A549 (cell line): ENCODE data around the gene PELI3. TPM values are rescaled to one million over a fixed set of nuclear protein-coding genes. Genes with fewer than 3 reads are reported as not detected.

Experiments
- ATAC-seq, 2 experiments: fragments of 200-7000 bp in 1 of 2; fragments of >200 bp in 1 of 2; cut with Nextera tagmentation in 1 of 2; cut with Tn5 transposase in 1 of 2; 3 replicates each; pipeline versions ENCODE4 v1.8.0 to v1.9.1; 2018 to 2020; ENCODE audit warnings: mild to moderate bottlenecking in 1 of 2, moderate library complexity in 1 of 2
- CTCF ChIA-PET: fragments of 300-600 bp; sonication (Branson Sonifier 250); formaldehyde crosslinking; extraction: SDS; loops from one replicate; lab custom pipeline; 2021; ENCODE audit warnings: antibody characterized with exemption, inconsistent platforms; lab: Yijun Ruan, JAX
- POLR2A ChIA-PET: fragments of 350-600 bp; formaldehyde crosslinking; extraction: SDS; loops from one replicate; lab custom pipeline; 2021; ENCODE audit warnings: antibody characterized with exemption, inconsistent platforms; lab: Yijun Ruan, JAX
- DNase-seq, 2 experiments: peaks; one replicate each; pipeline versions ENCODE4 v3.0.0 to v3.0.0-alpha.2; 2011 to 2016; ENCODE audit warnings: low read depth in 1 of 2, low spot score in 1 of 2
- FAIRE-seq: peaks from 2 replicates; lab custom pipeline; 2011; peaks lifted over from hg19 to GRCh38; lab: Jason Lieb, UNC
- H3K27ac ChIP-seq, 2 experiments: fragments of >200 bp; sonication (Bioruptor Twin); formaldehyde crosslinking; 3 replicates each; pipeline ENCODE4 v1.5.1; 2016 to 2017
- H3K4me1 ChIP-seq: fragments of >200 bp; sonication (Bioruptor Twin); formaldehyde crosslinking; 3 replicates; pipeline ENCODE4 v1.6.1; 2016
- H3K4me2 ChIP-seq: fragments of >200 bp; sonication (Bioruptor Twin); formaldehyde crosslinking; 3 replicates; pipeline ENCODE4 v1.6.1; 2016
- H3K4me3 ChIP-seq: fragments of >200 bp; sonication (Bioruptor Twin); formaldehyde crosslinking; 3 replicates; pipeline ENCODE4 v1.5.1; 2016
- H3K9me3 ChIP-seq: fragments of >200 bp; sonication (Bioruptor Twin); formaldehyde crosslinking; 3 replicates; pipeline ENCODE4 v1.6.1; 2016
- CBX2 ChIP-seq: fragments of 200-600 bp; sonication (generic); IDR thresholded peaks from 2 replicates; pipeline ENCODE4 v1.6.1; 2016; ENCODE audit warnings: low read depth, mild to moderate bottlenecking, borderline replicate concordance
- CBX8 ChIP-seq: fragments of 200-600 bp; sonication (generic); IDR thresholded peaks from 2 replicates; pipeline ENCODE4 v1.6.1; 2016
- HOXB13 ChIP-seq: fragments of 250-450 bp; sonication (Bioruptor Pico); IDR thresholded peaks from 2 replicates; pipeline ENCODE4 v1.5.0; 2020; ENCODE audit warnings: low read depth, mild to moderate bottlenecking, moderate library complexity
- JUNB ChIP-seq: fragments of >200 bp; sonication (Bioruptor Twin); formaldehyde crosslinking; IDR thresholded peaks from 2 replicates; pipeline ENCODE4 v1.6.1; 2016
- KDM1A ChIP-seq: fragments of 200-600 bp; sonication (generic); IDR thresholded peaks from 2 replicates; pipeline ENCODE4 v1.6.1; 2016; ENCODE audit warnings: low read depth, mild to moderate bottlenecking
- MYC ChIP-seq: IDR thresholded peaks from 2 replicates; pipeline ENCODE4 v1.6.1; 2012; ENCODE audit warnings: mild to moderate bottlenecking, inconsistent platforms, low read length, improper control_type of control experiment, borderline replicate concordance
- POLR2AphosphoS2 ChIP-seq: conservative IDR thresholded peaks from 2 replicates; pipeline ENCODE4 v1.6.1; 2012; ENCODE audit warnings: low read length, improper control_type of control experiment, inconsistent platforms
- RAD21 ChIP-seq, 2 experiments: fragments of >200 bp in 1 of 2; sonication (Bioruptor Twin) in 1 of 2; formaldehyde crosslinking in 1 of 2; IDR thresholded peaks in 1 of 2; conservative IDR thresholded peaks in 1 of 2; 2 replicates in 1 of 2; 3 replicates in 1 of 2; pipeline ENCODE4 v1.6.1; 2012 to 2018; ENCODE audit warnings: inconsistent platforms in 1 of 2
- RCOR1 ChIP-seq: fragments of 150-350 bp; IDR thresholded peaks from 2 replicates; pipeline ENCODE4 v1.6.1; 2014; ENCODE audit warnings: antibody characterized with exemption, low read length, low read depth
- SMC3 ChIP-seq: fragments of >200 bp; sonication (Bioruptor Twin); formaldehyde crosslinking; IDR thresholded peaks from 3 replicates; pipeline ENCODE4 v1.6.1; 2018; ENCODE audit warnings: inconsistent platforms
- WGBS: methylation state at CpG from one replicate; pipeline ENCODE4 v1.1.6; 2017; ENCODE audit errors: missing lambda C conversion rate; 5-methylcytosine and 5-hydroxymethylcytosine counted together
- polyA plus RNA-seq, 4 experiments: library from polyadenylated mRNA; depleted of rRNA in 3 of 4; stranded (reverse); fragments of >200 nt; fragmentation: RNase III in 1 of 4; extraction: RNeasy Plus Mini Kit Qiagen cat#74134 plus additional on column Dnase treatment in 1 of 4; gene quantifications; 2 replicates in 3 of 4; 3 replicates in 1 of 4; pipeline ENCODE4 v1.2.3, GENCODE V29; 2011 to 2017
- TF ChIP-seq, protein P1 (sequence below): fragments of 200-600 bp; sonication (generic); IDR thresholded peaks from 2 replicates; pipeline ENCODE4 v1.6.1; 2016; ENCODE audit warnings: antibody characterized with exemption, mild to moderate bottlenecking, moderate library complexity
- TF ChIP-seq, protein P2 (sequence below): fragments of 250-450 bp; sonication (Bioruptor Pico); IDR thresholded peaks from 2 replicates; pipeline ENCODE4 v1.5.0; 2021; ENCODE audit warnings: mild to moderate bottlenecking, moderate library complexity, borderline replicate concordance
- TF ChIP-seq, protein P3 (sequence below): fragments of 150-350 bp; IDR thresholded peaks from 2 replicates; pipeline ENCODE4 v1.6.1; 2014; ENCODE audit warnings: low read depth, mild to moderate bottlenecking, low read length
- TF ChIP-seq, protein P4 (sequence below): fragments of >200 bp; sonication (Bioruptor Twin); formaldehyde crosslinking; IDR thresholded peaks from 3 replicates; pipeline ENCODE4 v1.6.1; 2016

Gene PELI3
- polyA plus RNA-seq, 2 of the 4 experiments (the other 2 are of a cell fraction), result 2.3 to 5.7 TPM

DNA sequence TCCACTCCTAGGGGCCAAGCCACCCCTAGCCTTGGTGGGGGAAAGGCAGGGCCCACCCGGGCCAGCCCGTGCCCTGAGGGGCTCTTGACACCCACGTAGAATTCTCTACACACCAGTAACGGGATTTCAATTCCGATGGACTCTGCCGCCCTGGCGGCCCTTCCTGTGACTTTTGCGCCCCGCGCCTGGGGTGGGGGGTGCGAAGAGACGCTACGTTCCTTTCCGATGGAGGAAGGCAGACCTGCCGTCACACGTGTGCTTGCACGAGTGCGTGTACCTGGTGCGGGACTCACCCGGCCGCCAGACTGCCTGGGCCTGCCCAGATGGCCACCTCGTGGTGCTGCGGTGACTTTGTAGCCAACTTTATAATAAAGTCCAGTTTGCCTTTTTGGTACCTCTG, 40.4 kb upstream of the PELI3 start:
- DNase-seq, result no peak
- FAIRE-seq, result no peak
- Histone ChIP-seq H3K27ac (no peak overlapping the region), H3K4me1 (no peaks in the 10 kb centered on the region), H3K4me2 (no peak overlapping the region), H3K4me3 (no peak overlapping the region), H3K9me3 (peaks cover 4% of the 10 kb centered on the region; the same call in 1 of the 3 replicates)
- no peak for ATAC-seq
- ChIA-PET POLR2A (no interaction called here), CTCF (interaction anchor here (48.5 to 57.7 kb wide), 2 partner anchors 8 to 24 kb away, joined by 1614 read pairs; partner anchors contain the start of genes MRPL11 and NPAS4)
- TF ChIP-seq JUNB (no peak), RCOR1 (no peak), CBX2 (no peak), CBX8 (no peak), RAD21 (conservative IDR thresholded peaks at IDR 0.05 in 1 of 2, IDR thresholded peaks at IDR 0.05 in 1 of 2) (no peak), MYC (no peak), KDM1A (no peak), POLR2AphosphoS2 (no peak), HOXB13 (CRISPR knock-in tag) (no peak), SMC3 (no peak)
- TF ChIP-seq, protein P1, sequence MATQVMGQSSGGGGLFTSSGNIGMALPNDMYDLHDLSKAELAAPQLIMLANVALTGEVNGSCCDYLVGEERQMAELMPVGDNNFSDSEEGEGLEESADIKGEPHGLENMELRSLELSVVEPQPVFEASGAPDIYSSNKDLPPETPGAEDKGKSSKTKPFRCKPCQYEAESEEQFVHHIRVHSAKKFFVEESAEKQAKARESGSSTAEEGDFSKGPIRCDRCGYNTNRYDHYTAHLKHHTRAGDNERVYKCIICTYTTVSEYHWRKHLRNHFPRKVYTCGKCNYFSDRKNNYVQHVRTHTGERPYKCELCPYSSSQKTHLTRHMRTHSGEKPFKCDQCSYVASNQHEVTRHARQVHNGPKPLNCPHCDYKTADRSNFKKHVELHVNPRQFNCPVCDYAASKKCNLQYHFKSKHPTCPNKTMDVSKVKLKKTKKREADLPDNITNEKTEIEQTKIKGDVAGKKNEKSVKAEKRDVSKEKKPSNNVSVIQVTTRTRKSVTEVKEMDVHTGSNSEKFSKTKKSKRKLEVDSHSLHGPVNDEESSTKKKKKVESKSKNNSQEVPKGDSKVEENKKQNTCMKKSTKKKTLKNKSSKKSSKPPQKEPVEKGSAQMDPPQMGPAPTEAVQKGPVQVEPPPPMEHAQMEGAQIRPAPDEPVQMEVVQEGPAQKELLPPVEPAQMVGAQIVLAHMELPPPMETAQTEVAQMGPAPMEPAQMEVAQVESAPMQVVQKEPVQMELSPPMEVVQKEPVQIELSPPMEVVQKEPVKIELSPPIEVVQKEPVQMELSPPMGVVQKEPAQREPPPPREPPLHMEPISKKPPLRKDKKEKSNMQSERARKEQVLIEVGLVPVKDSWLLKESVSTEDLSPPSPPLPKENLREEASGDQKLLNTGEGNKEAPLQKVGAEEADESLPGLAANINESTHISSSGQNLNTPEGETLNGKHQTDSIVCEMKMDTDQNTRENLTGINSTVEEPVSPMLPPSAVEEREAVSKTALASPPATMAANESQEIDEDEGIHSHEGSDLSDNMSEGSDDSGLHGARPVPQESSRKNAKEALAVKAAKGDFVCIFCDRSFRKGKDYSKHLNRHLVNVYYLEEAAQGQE, result no peak
- 37% methylated on average over 23 of the region's 23 CpGs for WGBS

DNA sequence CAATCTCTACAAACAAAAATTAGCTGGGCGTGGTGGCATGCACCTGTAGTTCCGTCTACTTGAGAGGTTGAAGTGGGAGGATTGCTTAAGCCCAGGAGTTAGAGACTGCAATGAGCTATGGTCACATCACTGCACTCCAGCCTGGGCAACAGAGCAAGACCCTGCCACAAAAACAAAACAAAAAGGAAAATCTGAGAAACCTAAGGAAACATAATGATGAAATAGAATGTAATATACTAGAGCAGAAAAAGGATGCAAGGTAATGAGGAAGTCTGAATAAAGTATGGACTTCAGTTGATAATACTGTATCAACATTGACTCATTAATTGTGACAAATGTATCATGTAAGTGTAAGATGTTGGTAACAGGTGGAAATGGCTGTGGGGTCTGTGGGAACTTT, 37.8 kb upstream of the PELI3 start:
- TF ChIP-seq, protein P2, sequence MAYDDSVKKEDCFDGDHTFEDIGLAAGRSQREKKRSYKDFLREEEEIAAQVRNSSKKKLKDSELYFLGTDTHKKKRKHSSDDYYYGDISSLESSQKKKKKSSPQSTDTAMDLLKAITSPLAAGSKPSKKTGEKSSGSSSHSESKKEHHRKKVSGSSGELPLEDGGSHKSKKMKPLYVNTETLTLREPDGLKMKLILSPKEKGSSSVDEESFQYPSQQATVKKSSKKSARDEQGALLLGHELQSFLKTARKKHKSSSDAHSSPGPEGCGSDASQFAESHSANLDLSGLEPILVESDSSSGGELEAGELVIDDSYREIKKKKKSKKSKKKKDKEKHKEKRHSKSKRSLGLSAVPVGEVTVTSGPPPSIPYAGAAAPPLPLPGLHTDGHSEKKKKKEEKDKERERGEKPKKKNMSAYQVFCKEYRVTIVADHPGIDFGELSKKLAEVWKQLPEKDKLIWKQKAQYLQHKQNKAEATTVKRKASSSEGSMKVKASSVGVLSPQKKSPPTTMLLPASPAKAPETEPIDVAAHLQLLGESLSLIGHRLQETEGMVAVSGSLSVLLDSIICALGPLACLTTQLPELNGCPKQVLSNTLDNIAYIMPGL (CRISPR knock-in tag), result no peak
- TF ChIP-seq, protein P3, sequence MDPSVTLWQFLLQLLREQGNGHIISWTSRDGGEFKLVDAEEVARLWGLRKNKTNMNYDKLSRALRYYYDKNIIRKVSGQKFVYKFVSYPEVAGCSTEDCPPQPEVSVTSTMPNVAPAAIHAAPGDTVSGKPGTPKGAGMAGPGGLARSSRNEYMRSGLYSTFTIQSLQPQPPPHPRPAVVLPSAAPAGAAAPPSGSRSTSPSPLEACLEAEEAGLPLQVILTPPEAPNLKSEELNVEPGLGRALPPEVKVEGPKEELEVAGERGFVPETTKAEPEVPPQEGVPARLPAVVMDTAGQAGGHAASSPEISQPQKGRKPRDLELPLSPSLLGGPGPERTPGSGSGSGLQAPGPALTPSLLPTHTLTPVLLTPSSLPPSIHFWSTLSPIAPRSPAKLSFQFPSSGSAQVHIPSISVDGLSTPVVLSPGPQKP, result no peak
- TF ChIP-seq, protein P4, sequence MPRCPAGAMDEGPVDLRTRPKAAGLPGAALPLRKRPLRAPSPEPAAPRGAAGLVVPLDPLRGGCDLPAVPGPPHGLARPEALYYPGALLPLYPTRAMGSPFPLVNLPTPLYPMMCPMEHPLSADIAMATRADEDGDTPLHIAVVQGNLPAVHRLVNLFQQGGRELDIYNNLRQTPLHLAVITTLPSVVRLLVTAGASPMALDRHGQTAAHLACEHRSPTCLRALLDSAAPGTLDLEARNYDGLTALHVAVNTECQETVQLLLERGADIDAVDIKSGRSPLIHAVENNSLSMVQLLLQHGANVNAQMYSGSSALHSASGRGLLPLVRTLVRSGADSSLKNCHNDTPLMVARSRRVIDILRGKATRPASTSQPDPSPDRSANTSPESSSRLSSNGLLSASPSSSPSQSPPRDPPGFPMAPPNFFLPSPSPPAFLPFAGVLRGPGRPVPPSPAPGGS, result no peak
- no peak overlapping the region for H3K4me3 ChIP-seq
- CTCF ChIA-PET, result interaction anchor here (0.6 to 57.7 kb wide), 8 partner anchors 11 to 932 kb away, joined by 3 to 1614 read pairs (median 3); partner anchors contain the start of genes MRPL11, NPAS4 and YIF1A
- no peak for FAIRE-seq
- no peaks in the 10 kb centered on the region for H3K4me1 ChIP-seq
- POLR2A ChIA-PET, result no interaction called here
- H3K9me3 ChIP-seq, result no peaks in the 10 kb centered on the region
- no peak for ATAC-seq
- 77% methylated on average over 2 of the region's 2 CpGs for WGBS
- DNase-seq, result no peak
- H3K27ac ChIP-seq, result no peak overlapping the region
- H3K4me2 ChIP-seq, result no peak overlapping the region
